Lower lobe of right lung (tissue), 2 donors: ENCODE measurements around the gene PLCD3. TPM values are rescaled to one million over a fixed set of nuclear protein-coding genes. Genes with fewer than 3 reads are reported as not detected.

ENCODE experiments used
- ATAC-seq, 2 donors: fragments of 200-7000 bp; cut with Tn5 transposase; one replicate each; pipeline ENCODE4 v1.9.1; 2020 to 2022; ENCODE audit warnings: mild to moderate bottlenecking in 2 of 2, moderate library complexity in 2 of 2
- DNase-seq: peaks from one replicate; pipeline ENCODE4 v3.0.0-alpha.2; 2020
- H3K27ac ChIP-seq: fragments of 200-600 bp; one replicate; pipeline ENCODE4 v1.8.0; 2022
- H3K27me3 ChIP-seq: fragments of 200-600 bp; one replicate; pipeline ENCODE4 v1.8.0; 2022; ENCODE audit warnings: low read depth
- H3K36me3 ChIP-seq: fragments of 200-600 bp; one replicate; pipeline ENCODE4 v1.8.0; 2022; ENCODE audit warnings: mild to moderate bottlenecking
- H3K4me1 ChIP-seq: fragments of 200-600 bp; one replicate; pipeline ENCODE4 v1.8.0; 2022
- H3K4me3 ChIP-seq: fragments of 200-600 bp; one replicate; pipeline ENCODE4 v1.8.0; 2022; ENCODE audit warnings: mild to moderate bottlenecking
- H3K9me3 ChIP-seq: fragments of 200-600 bp; one replicate; pipeline ENCODE4 v1.8.0; 2022
- CTCF ChIP-seq: fragments of 200-600 bp; IDR thresholded peaks from one replicate; pipeline ENCODE4 v1.8.0; 2022; ENCODE audit warnings: antibody characterized with exemption, mild to moderate bottlenecking
- intact Hi-C: fragments of 100-400 bp; cut with DNase I; formaldehyde crosslinking; loops from one replicate; pipeline ENCODE4 v1.11.0; 2022
- total RNA-seq: library from RNA; stranded (reverse); fragmentation: NEBNext Ultra II Directional; extraction: Animal tissue kit (Norgen Biotek cat#: 25700); gene quantifications from one replicate; pipeline ENCODE4 v1.2.1, GENCODE V29; 2021
- donor health status: DM: no; HTN: yes; CAD: no; lungs with severe emphysema.

Gene PLCD3
- total RNA-seq, 1 donor from 2014 or later: 38.3 TPM

GRCh38 chr17:45116434-45117016 is 15.8 kb downstream of the PLCD3 start:
- ATAC-seq (no peak), DNase-seq (no peak)
- Histone ChIP-seq H3K4me1 (no peaks in the 10 kb centered on the region), H3K36me3 (peaks cover 34% of the 10 kb centered on the region), H3K27me3 (no peaks in the 10 kb centered on the region), H3K9me3 (no peaks in the 10 kb centered on the region), H3K4me3 (no peak overlapping the region), H3K27ac (no peak overlapping the region)
- TF ChIP-seq CTCF: no peak
- intact Hi-C loops: no loop called here

GRCh38 chr17:45115871-45116270 is 16.4 kb downstream of the PLCD3 start:
- H3K4me1 ChIP-seq: no peaks in the 10 kb centered on the region
- ATAC-seq (no peak), DNase-seq (no peak)
- peaks cover 34% of the 10 kb centered on the region for H3K36me3 ChIP-seq
- H3K9me3 ChIP-seq: no peaks in the 10 kb centered on the region
- no peak overlapping the region for H3K4me3 ChIP-seq
- H3K27ac ChIP-seq: no peak overlapping the region
- intact Hi-C loops: no loop called here
- no peak for TF ChIP-seq CTCF
- H3K27me3 ChIP-seq: no peaks in the 10 kb centered on the region

- DNase-seq: no peak
- Histone ChIP-seq H3K4me1 (no peaks in the 10 kb centered on the region), H3K36me3 (peaks cover 27% of the 10 kb centered on the region), H3K27me3 (no peaks in the 10 kb centered on the region), H3K9me3 (no peaks in the 10 kb centered on the region), H3K27ac (no peak overlapping the region), H3K4me3 (no peak overlapping the region)
- intact Hi-C loops: no loop called here
- no peak for TF ChIP-seq CTCF
- no peak for ATAC-seq
These were observed 17.2 kb downstream of the PLCD3 start for GRCh38 chr17:45115015-45115625.

GRCh38 chr17:45114117-45114932 is 18.0 kb downstream of the PLCD3 start:
- no peaks in the 10 kb centered on the region for H3K27me3 ChIP-seq
- peaks cover 21% of the 10 kb centered on the region for H3K36me3 ChIP-seq
- no peaks in the 10 kb centered on the region for H3K4me1 ChIP-seq
- H3K9me3 ChIP-seq: no peaks in the 10 kb centered on the region
- H3K4me3 ChIP-seq: no peak overlapping the region
- TF ChIP-seq CTCF: no peak
- intact Hi-C loops: no loop called here
- DNase-seq: no peak
- ATAC-seq: no peak
- no peak overlapping the region for H3K27ac ChIP-seq

- ATAC-seq (no peak), DNase-seq (no peak)
- Histone ChIP-seq H3K36me3 (peaks cover 23% of the 10 kb centered on the region), H3K4me3 (no peak overlapping the region), H3K4me1 (no peaks in the 10 kb centered on the region), H3K27ac (no peak overlapping the region), H3K9me3 (no peaks in the 10 kb centered on the region), H3K27me3 (no peaks in the 10 kb centered on the region)
- intact Hi-C loops: no loop called here
- no peak for TF ChIP-seq CTCF
These were observed 18.9 kb downstream of the PLCD3 start for GRCh38 chr17:45113424-45113754.
